Astrocyte (in vitro differentiated cells and primary cell): Measurements from ENCODE around the gene PAK4. TPM values are rescaled to one million over a fixed set of nuclear protein-coding genes. Genes with fewer than 3 reads are reported as not detected.
A peak's percentile ranks its signal among the peaks of the same experiment; 100 is the strongest.

Experiments used
- DNase-seq: peaks from one replicate; pipeline ENCODE4 v3.0.0-alpha.2; 2010; ENCODE audit warnings: low read depth
- FAIRE-seq: peaks from 2 replicates; lab custom pipeline; 2011; peaks lifted over from hg19 to GRCh38; lab: Jason Lieb, UNC
- H2AFZ ChIP-seq: 2 replicates; pipeline ENCODE4 v1.6.0; 2012; ENCODE audit warnings: low read depth, low read length, inconsistent platforms
- H3K27ac ChIP-seq: 2 replicates; pipeline ENCODE4 v1.5.1; 2011; ENCODE audit warnings: low read depth, low read length, inconsistent platforms
- H3K27me3 ChIP-seq: 2 replicates; pipeline ENCODE4 v1.6.0; 2011; ENCODE audit warnings: low read length, inconsistent platforms; ENCODE audit not compliant: insufficient read depth
- H3K36me3 ChIP-seq: 2 replicates; pipeline ENCODE4 v1.5.1; 2011; ENCODE audit warnings: low read length, inconsistent platforms; ENCODE audit not compliant: insufficient read depth
- H3K4me1 ChIP-seq: 2 replicates; pipeline ENCODE4 v1.5.1; 2011; ENCODE audit warnings: low read length, inconsistent platforms; ENCODE audit not compliant: insufficient read depth
- H3K4me2 ChIP-seq: 2 replicates; pipeline ENCODE4 v1.6.0; 2012; ENCODE audit warnings: low read length, inconsistent platforms
- H3K4me3 ChIP-seq: 2 replicates; pipeline ENCODE4 v1.5.1; 2011; ENCODE audit warnings: low read depth, mild to moderate bottlenecking, low read length, inconsistent platforms; ENCODE audit not compliant: insufficient read depth
- H3K79me2 ChIP-seq: 2 replicates; pipeline ENCODE4 v1.6.0; 2012; ENCODE audit warnings: mild to moderate bottlenecking, low read length, inconsistent platforms; ENCODE audit not compliant: insufficient read depth
- H3K9ac ChIP-seq: 2 replicates; pipeline ENCODE4 v1.6.0; 2012; ENCODE audit warnings: mild to moderate bottlenecking, low read length, inconsistent platforms
- H3K9me3 ChIP-seq: 2 replicates; pipeline ENCODE4 v1.5.1; 2012; ENCODE audit warnings: low read depth, mild to moderate bottlenecking, low read length, inconsistent platforms; ENCODE audit not compliant: insufficient read depth
- H4K20me1 ChIP-seq: 2 replicates; pipeline ENCODE4 v1.6.0; 2012; ENCODE audit warnings: low read length, inconsistent platforms; ENCODE audit not compliant: insufficient read depth
- H3K27ac Mint-ChIP-seq: one replicate; pipeline ENCODE4 v1.8.0; 2021; ENCODE audit warnings: mild to moderate bottlenecking, mixed read lengths; ENCODE audit not compliant: unreplicated experiment
- H3K27me3 Mint-ChIP-seq: one replicate; pipeline ENCODE4 v1.8.0; 2021; ENCODE audit warnings: low read depth, mixed read lengths; ENCODE audit not compliant: unreplicated experiment
- H3K36me3 Mint-ChIP-seq: one replicate; pipeline ENCODE4 v1.8.0; 2021; ENCODE audit warnings: low read depth, mixed read lengths; ENCODE audit not compliant: unreplicated experiment
- H3K4me1 Mint-ChIP-seq: one replicate; pipeline ENCODE4 v1.8.0; 2021; ENCODE audit warnings: low read depth, mixed read lengths; ENCODE audit not compliant: unreplicated experiment
- H3K4me3 Mint-ChIP-seq: one replicate; pipeline ENCODE4 v1.8.0; 2021; ENCODE audit warnings: mild to moderate bottlenecking, moderate library complexity, mixed read lengths; ENCODE audit not compliant: unreplicated experiment
- H3K9me3 Mint-ChIP-seq: one replicate; pipeline ENCODE4 v1.8.0; 2021; ENCODE audit warnings: mild to moderate bottlenecking, mixed read lengths; ENCODE audit not compliant: unreplicated experiment
- CTCF ChIP-seq: IDR thresholded peaks from 2 replicates; pipeline ENCODE4 v1.5.1; 2011; ENCODE audit warnings: low read depth, mild to moderate bottlenecking, inconsistent platforms, low read length, moderate library complexity; ENCODE audit not compliant: insufficient read depth
- EZH2 ChIP-seq: IDR thresholded peaks from 2 replicates; pipeline ENCODE4 v1.6.1; 2012; ENCODE audit warnings: mild to moderate bottlenecking, low read length, inconsistent platforms; ENCODE audit not compliant: insufficient read depth
- total RNA-seq: library from RNA; stranded (reverse); gene quantifications from 2 replicates; pipeline ENCODE4 v1.2.1, GENCODE V29; 2021

The PAK4 gene
- total RNA-seq, 1 donor from 2014 or later, result 48.0 TPM

GRCh38 chr19:39139971-39140453, 14.4 kb downstream of the PAK4 start:
- H3K4me1 ChIP-seq, result peaks cover 16% of the 10 kb centered on the region
- H3K27me3 ChIP-seq, result no peaks in the 10 kb centered on the region
- no peaks in the 10 kb centered on the region for H3K36me3 ChIP-seq
- Mint-ChIP-seq H3K27ac (peak overlapping the region; percentile 94), H3K4me1 (peaks cover 43% of the 10 kb centered on the region), H3K36me3 (peaks cover 2% of the 10 kb centered on the region), H3K27me3 (no peaks in the 10 kb centered on the region), H3K4me3 (peak overlapping the region; percentile 35), H3K9me3 (no peaks in the 10 kb centered on the region)
- H3K9ac ChIP-seq, result no peak overlapping the region
- H3K4me3 ChIP-seq, result no peak overlapping the region
- H3K79me2 ChIP-seq, result peaks cover 88% of the 10 kb centered on the region
- H4K20me1 ChIP-seq, result peaks cover 88% of the 10 kb centered on the region
- no peak for TF ChIP-seq CTCF
- TF ChIP-seq EZH2, result no peak
- FAIRE-seq, result no peak
- no peak for DNase-seq
- H3K4me2 ChIP-seq, result no peak overlapping the region
- H3K27ac ChIP-seq, result no peak overlapping the region
- H3K9me3 ChIP-seq, result no peaks in the 10 kb centered on the region
- no peak overlapping the region for H2AFZ ChIP-seq

DNA sequence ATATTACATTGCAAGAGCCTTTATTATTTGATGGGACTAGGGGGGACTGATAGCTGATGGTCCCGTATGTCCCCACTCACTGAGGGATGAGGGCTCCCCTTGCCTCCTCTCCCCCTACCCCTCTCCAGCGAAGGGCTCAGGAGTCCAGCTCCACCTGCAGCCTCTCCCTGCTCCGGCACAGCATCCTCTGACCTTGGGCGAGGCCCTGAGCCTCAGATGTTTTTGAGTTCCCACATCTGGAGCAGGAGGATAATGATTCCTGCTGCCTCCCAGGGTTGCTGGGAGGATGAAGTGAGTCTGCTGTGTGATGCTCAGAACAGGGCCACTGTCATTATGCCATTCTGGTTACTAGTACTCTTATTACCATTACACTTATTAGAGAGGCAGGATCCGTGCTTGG, 15.0 kb downstream of the PAK4 start:
- Histone ChIP-seq H2AFZ (no peak overlapping the region), H3K4me3 (no peak overlapping the region), H3K27me3 (no peaks in the 10 kb centered on the region), H3K4me1 (peaks cover 16% of the 10 kb centered on the region), H3K27ac (no peak overlapping the region), H3K9me3 (no peaks in the 10 kb centered on the region), H3K36me3 (no peaks in the 10 kb centered on the region), H4K20me1 (peaks cover 89% of the 10 kb centered on the region), H3K4me2 (no peak overlapping the region), H3K9ac (no peak overlapping the region), H3K79me2 (peaks cover 87% of the 10 kb centered on the region)
- no peak overlapping the region for H3K4me3 Mint-ChIP-seq
- no peaks in the 10 kb centered on the region for H3K9me3 Mint-ChIP-seq
- H3K27me3 Mint-ChIP-seq, result no peaks in the 10 kb centered on the region
- DNase-seq (no peak), FAIRE-seq (no peak)
- TF ChIP-seq CTCF (no peak), EZH2 (no peak)
- H3K4me1 Mint-ChIP-seq, result peaks cover 43% of the 10 kb centered on the region
- H3K27ac Mint-ChIP-seq, result peak overlapping the region; percentile 59
- H3K36me3 Mint-ChIP-seq, result peaks cover 2% of the 10 kb centered on the region

DNA sequence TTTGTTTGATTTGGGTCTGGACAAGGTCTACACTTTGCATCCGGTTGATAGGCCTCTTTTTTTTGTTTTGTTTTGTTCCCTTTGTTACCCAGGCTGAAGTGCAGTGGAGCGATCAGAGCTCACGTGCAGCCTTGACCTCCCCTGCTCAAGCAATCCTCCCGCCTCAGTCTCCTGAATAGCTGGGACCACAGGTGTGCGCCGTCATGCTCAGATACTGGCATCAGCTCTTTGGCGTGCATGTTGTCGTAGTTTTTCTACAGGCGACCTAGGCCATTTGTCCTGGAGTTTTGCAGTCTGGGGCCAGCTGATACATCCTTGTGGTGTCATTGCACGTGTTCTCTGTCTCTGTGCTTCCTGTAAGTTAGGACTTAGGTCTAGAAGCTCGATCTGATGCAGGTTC, 16.3 kb downstream of the PAK4 start:
- Histone ChIP-seq H3K4me2 (no peak overlapping the region), H2AFZ (no peak overlapping the region), H3K27me3 (no peaks in the 10 kb centered on the region), H3K4me3 (no peak overlapping the region), H3K79me2 (peaks cover 85% of the 10 kb centered on the region), H4K20me1 (peaks cover 89% of the 10 kb centered on the region), H3K9ac (no peak overlapping the region), H3K36me3 (no peaks in the 10 kb centered on the region), H3K4me1 (peaks cover 16% of the 10 kb centered on the region), H3K27ac (no peak overlapping the region), H3K9me3 (no peaks in the 10 kb centered on the region)
- H3K36me3 Mint-ChIP-seq, result peaks cover 2% of the 10 kb centered on the region
- no peak for DNase-seq
- H3K4me1 Mint-ChIP-seq, result peaks cover 44% of the 10 kb centered on the region
- H3K27me3 Mint-ChIP-seq, result no peaks in the 10 kb centered on the region
- no peaks in the 10 kb centered on the region for H3K9me3 Mint-ChIP-seq
- FAIRE-seq, result no peak
- H3K4me3 Mint-ChIP-seq, result no peak overlapping the region
- TF ChIP-seq EZH2 (no peak), CTCF (no peak)
- H3K27ac Mint-ChIP-seq, result no peak overlapping the region
